Astrocyte (in vitro differentiated cells and primary cell): ENCODE measurements around the gene SEMA3A. TPM values are rescaled to one million over a fixed set of nuclear protein-coding genes. Genes with fewer than 3 reads are reported as not detected.

Experiments used
- DNase-seq: peaks from one replicate; pipeline ENCODE4 v3.0.0-alpha.2; 2010; ENCODE audit warnings: low read depth
- FAIRE-seq: peaks from 2 replicates; lab custom pipeline; 2011; peaks lifted over from hg19 to GRCh38; lab: Jason Lieb, UNC
- H2AFZ ChIP-seq: 2 replicates; pipeline ENCODE4 v1.6.0; 2012; ENCODE audit warnings: low read depth, low read length, inconsistent platforms
- H3K27ac ChIP-seq: 2 replicates; pipeline ENCODE4 v1.5.1; 2011; ENCODE audit warnings: low read depth, low read length, inconsistent platforms
- H3K27me3 ChIP-seq: 2 replicates; pipeline ENCODE4 v1.6.0; 2011; ENCODE audit warnings: low read length, inconsistent platforms; ENCODE audit not compliant: insufficient read depth
- H3K36me3 ChIP-seq: 2 replicates; pipeline ENCODE4 v1.5.1; 2011; ENCODE audit warnings: low read length, inconsistent platforms; ENCODE audit not compliant: insufficient read depth
- H3K4me1 ChIP-seq: 2 replicates; pipeline ENCODE4 v1.5.1; 2011; ENCODE audit warnings: low read length, inconsistent platforms; ENCODE audit not compliant: insufficient read depth
- H3K4me2 ChIP-seq: 2 replicates; pipeline ENCODE4 v1.6.0; 2012; ENCODE audit warnings: low read length, inconsistent platforms
- H3K4me3 ChIP-seq: 2 replicates; pipeline ENCODE4 v1.5.1; 2011; ENCODE audit warnings: low read depth, mild to moderate bottlenecking, low read length, inconsistent platforms; ENCODE audit not compliant: insufficient read depth
- H3K79me2 ChIP-seq: 2 replicates; pipeline ENCODE4 v1.6.0; 2012; ENCODE audit warnings: mild to moderate bottlenecking, low read length, inconsistent platforms; ENCODE audit not compliant: insufficient read depth
- H3K9ac ChIP-seq: 2 replicates; pipeline ENCODE4 v1.6.0; 2012; ENCODE audit warnings: mild to moderate bottlenecking, low read length, inconsistent platforms
- H3K9me3 ChIP-seq: 2 replicates; pipeline ENCODE4 v1.5.1; 2012; ENCODE audit warnings: low read depth, mild to moderate bottlenecking, low read length, inconsistent platforms; ENCODE audit not compliant: insufficient read depth
- H4K20me1 ChIP-seq: 2 replicates; pipeline ENCODE4 v1.6.0; 2012; ENCODE audit warnings: low read length, inconsistent platforms; ENCODE audit not compliant: insufficient read depth
- H3K27ac Mint-ChIP-seq: one replicate; pipeline ENCODE4 v1.8.0; 2021; ENCODE audit warnings: mild to moderate bottlenecking, mixed read lengths; ENCODE audit not compliant: unreplicated experiment
- H3K27me3 Mint-ChIP-seq: one replicate; pipeline ENCODE4 v1.8.0; 2021; ENCODE audit warnings: low read depth, mixed read lengths; ENCODE audit not compliant: unreplicated experiment
- H3K36me3 Mint-ChIP-seq: one replicate; pipeline ENCODE4 v1.8.0; 2021; ENCODE audit warnings: low read depth, mixed read lengths; ENCODE audit not compliant: unreplicated experiment
- H3K4me1 Mint-ChIP-seq: one replicate; pipeline ENCODE4 v1.8.0; 2021; ENCODE audit warnings: low read depth, mixed read lengths; ENCODE audit not compliant: unreplicated experiment
- H3K4me3 Mint-ChIP-seq: one replicate; pipeline ENCODE4 v1.8.0; 2021; ENCODE audit warnings: mild to moderate bottlenecking, moderate library complexity, mixed read lengths; ENCODE audit not compliant: unreplicated experiment
- H3K9me3 Mint-ChIP-seq: one replicate; pipeline ENCODE4 v1.8.0; 2021; ENCODE audit warnings: mild to moderate bottlenecking, mixed read lengths; ENCODE audit not compliant: unreplicated experiment
- CTCF ChIP-seq: IDR thresholded peaks from 2 replicates; pipeline ENCODE4 v1.5.1; 2011; ENCODE audit warnings: low read depth, mild to moderate bottlenecking, inconsistent platforms, low read length, moderate library complexity; ENCODE audit not compliant: insufficient read depth
- EZH2 ChIP-seq: IDR thresholded peaks from 2 replicates; pipeline ENCODE4 v1.6.1; 2012; ENCODE audit warnings: mild to moderate bottlenecking, low read length, inconsistent platforms; ENCODE audit not compliant: insufficient read depth
- total RNA-seq: library from RNA; stranded (reverse); gene quantifications from 2 replicates; pipeline ENCODE4 v1.2.1, GENCODE V29; 2021

SEMA3A gene
- total RNA-seq, 1 donor from 2014 or later = 31.3 TPM

- Histone ChIP-seq H3K36me3 (no peaks in the 10 kb centered on the region), H3K27me3 (no peaks in the 10 kb centered on the region), H3K4me3 (no peak overlapping the region), H3K9me3 (no peaks in the 10 kb centered on the region), H2AFZ (no peak overlapping the region), H3K4me1 (no peaks in the 10 kb centered on the region), H3K9ac (no peak overlapping the region), H3K27ac (no peak overlapping the region), H4K20me1 (no peaks in the 10 kb centered on the region), H3K4me2 (no peak overlapping the region), H3K79me2 (no peaks in the 10 kb centered on the region)
- DNase-seq = no peak
- no peaks in the 10 kb centered on the region for H3K36me3 Mint-ChIP-seq
- no peak for TF ChIP-seq EZH2
- no peak for TF ChIP-seq CTCF
- H3K4me3 Mint-ChIP-seq = no peak overlapping the region
- no peaks in the 10 kb centered on the region for H3K27me3 Mint-ChIP-seq
- no peaks in the 10 kb centered on the region for H3K4me1 Mint-ChIP-seq
- FAIRE-seq = no peak
- H3K27ac Mint-ChIP-seq = no peak overlapping the region
- no peaks in the 10 kb centered on the region for H3K9me3 Mint-ChIP-seq
Observed at GRCh38 chr7:83957333-83957732, 237.3 kb downstream of the SEMA3A start.

- Histone ChIP-seq H3K27me3 (no peaks in the 10 kb centered on the region), H3K9me3 (no peaks in the 10 kb centered on the region), H3K36me3 (no peaks in the 10 kb centered on the region), H2AFZ (no peak overlapping the region), H3K79me2 (no peaks in the 10 kb centered on the region), H3K27ac (no peak overlapping the region), H4K20me1 (no peaks in the 10 kb centered on the region), H3K4me3 (no peak overlapping the region), H3K9ac (no peak overlapping the region), H3K4me2 (no peak overlapping the region), H3K4me1 (no peaks in the 10 kb centered on the region)
- peak; percentile 5 for FAIRE-seq
- H3K9me3 Mint-ChIP-seq = no peaks in the 10 kb centered on the region
- no peaks in the 10 kb centered on the region for H3K36me3 Mint-ChIP-seq
- H3K4me3 Mint-ChIP-seq = no peak overlapping the region
- H3K4me1 Mint-ChIP-seq = no peaks in the 10 kb centered on the region
- no peak for DNase-seq
- TF ChIP-seq CTCF = no peak
- TF ChIP-seq EZH2 = no peak
- H3K27ac Mint-ChIP-seq = no peak overlapping the region
- no peaks in the 10 kb centered on the region for H3K27me3 Mint-ChIP-seq
Observed at GRCh38 chr7:83956104-83956503, 238.5 kb downstream of the SEMA3A start.

GRCh38 chr7:83952236-83952635, 242.4 kb downstream of the SEMA3A start:
- H3K4me2 ChIP-seq = no peak overlapping the region
- H3K79me2 ChIP-seq = no peaks in the 10 kb centered on the region
- FAIRE-seq = no peak
- H3K4me1 ChIP-seq = no peaks in the 10 kb centered on the region
- H3K9me3 Mint-ChIP-seq = no peaks in the 10 kb centered on the region
- no peak overlapping the region for H3K9ac ChIP-seq
- H3K27ac ChIP-seq = no peak overlapping the region
- no peaks in the 10 kb centered on the region for H3K4me1 Mint-ChIP-seq
- H3K9me3 ChIP-seq = no peaks in the 10 kb centered on the region
- H3K4me3 Mint-ChIP-seq = no peak overlapping the region
- no peaks in the 10 kb centered on the region for H3K27me3 Mint-ChIP-seq
- H4K20me1 ChIP-seq = no peaks in the 10 kb centered on the region
- TF ChIP-seq CTCF = no peak
- no peak for TF ChIP-seq EZH2
- no peaks in the 10 kb centered on the region for H3K36me3 ChIP-seq
- H3K36me3 Mint-ChIP-seq = no peaks in the 10 kb centered on the region
- H2AFZ ChIP-seq = no peak overlapping the region
- H3K4me3 ChIP-seq = no peak overlapping the region
- H3K27me3 ChIP-seq = no peaks in the 10 kb centered on the region
- no peak overlapping the region for H3K27ac Mint-ChIP-seq
- no peak for DNase-seq
